H1 (cell line): ENCODE results near the gene SCAI.

Experiments used
- ASH2L ChIP-seq: fragments of 200-600, 300-600 bp; sonication (generic); IDR thresholded peaks from one replicate; pipeline ENCODE4 v1.7.1; 2017; ENCODE audit warnings: low read length
- BCL11A ChIP-seq, 2 experiments: IDR thresholded peaks; one replicate each; pipeline ENCODE4 v1.6.1; 2011; ENCODE audit warnings: low read depth in 2 of 2, low read length in 2 of 2, mild to moderate bottlenecking in 2 of 2
- BRCA1 ChIP-seq: IDR thresholded peaks from 2 replicates; pipeline ENCODE4 v1.6.1; 2012; ENCODE audit warnings: low read depth, low read length, improper control_type of control experiment
- GABPA ChIP-seq: IDR thresholded peaks from 2 replicates; pipeline ENCODE4 v1.6.1; 2011; ENCODE audit warnings: mild to moderate bottlenecking, low read length, moderate library complexity, borderline replicate concordance; ENCODE audit not compliant: insufficient read depth
- MAFK ChIP-seq: IDR thresholded peaks from 2 replicates; pipeline ENCODE4 v1.6.1; 2012; ENCODE audit warnings: low read depth, mild to moderate bottlenecking, improper control_type of control experiment, low read length
- NRF1 ChIP-seq: IDR thresholded peaks from 2 replicates; pipeline ENCODE4 v1.6.1; 2011; ENCODE audit warnings: mild to moderate bottlenecking, low read depth, low read length, improper control_type of control experiment
- POLR2A ChIP-seq, 2 experiments: IDR thresholded peaks; 1 replicate in 1 of 2; 2 replicates in 1 of 2; pipeline ENCODE4 v1.6.1; 2011; ENCODE audit warnings: low read depth in 2 of 2, low read length in 2 of 2, mild to moderate bottlenecking in 2 of 2; ENCODE audit errors: control extremely low read depth in 1 of 2
- RAD21 ChIP-seq, 2 experiments: IDR thresholded peaks in 1 of 2; conservative IDR thresholded peaks in 1 of 2; 2 replicates each; pipeline ENCODE4 v1.6.1; 2011; ENCODE audit warnings: low read depth in 2 of 2, low read length in 2 of 2, improper control_type of control experiment in 1 of 2, inconsistent platforms in 1 of 2, mild to moderate bottlenecking in 1 of 2, moderate library complexity in 1 of 2
- RFX5 ChIP-seq: IDR thresholded peaks from 2 replicates; pipeline ENCODE4 v1.6.1; 2011; ENCODE audit warnings: low read depth, low read length, improper control_type of control experiment, borderline replicate concordance
- TCF12 ChIP-seq: IDR thresholded peaks from 2 replicates; pipeline ENCODE4 v1.6.1; 2011; ENCODE audit warnings: low read depth, mild to moderate bottlenecking, low read length
- YY1 ChIP-seq: IDR thresholded peaks from 2 replicates; pipeline ENCODE4 v1.6.1; 2011; ENCODE audit warnings: low read depth, mild to moderate bottlenecking, low read length
- TF ChIP-seq, protein P1 (sequence below), 3 experiments: IDR thresholded peaks; 1 replicate in 2 of 3; 2 replicates in 1 of 3; pipeline versions ENCODE4 v1.5.1 to v1.6.1; 2011; ENCODE audit warnings: low read length in 3 of 3, mild to moderate bottlenecking in 3 of 3, inconsistent platforms in 2 of 3, low read depth in 1 of 3, moderate library complexity in 1 of 3; ENCODE audit not compliant: insufficient read depth in 1 of 3; ENCODE audit errors: control extremely low read depth in 1 of 3
- TF ChIP-seq, protein P2 (sequence below): IDR thresholded peaks from 2 replicates; pipeline ENCODE4 v1.6.1; 2011; ENCODE audit warnings: low read depth, mild to moderate bottlenecking, low read length; ENCODE audit not compliant: insufficient read depth

DNA sequence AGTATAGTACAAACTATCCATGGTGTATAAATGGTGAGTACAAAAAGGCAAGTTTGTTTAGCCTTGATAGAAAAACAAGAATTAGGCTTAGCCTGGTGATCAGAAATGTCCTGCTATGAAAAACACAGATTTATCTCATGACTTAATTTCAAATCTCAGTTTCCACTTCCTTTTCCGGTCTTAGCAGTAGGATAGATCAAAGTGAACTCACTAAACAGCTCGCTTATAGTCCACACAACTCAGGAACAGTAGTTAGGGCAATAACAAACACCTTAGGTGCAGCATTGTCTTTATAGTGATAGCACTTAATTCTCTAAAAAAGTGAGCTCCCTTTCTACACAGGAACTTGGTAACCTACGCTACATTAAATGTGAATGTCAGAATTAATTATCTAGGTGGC, 213.9 kb downstream of the SCAI start:
- TF ChIP-seq POLR2A (IDR thresholded peaks at IDR 0.05; ENCODE audit: control extremely low read depth in 1 of 2, low read depth in 2 of 2, low read length in 2 of 2) (no peak), ASH2L (no peak), BCL11A (IDR thresholded peaks at IDR 0.05; ENCODE audit: low read depth in 2 of 2, low read length in 2 of 2) (no peak), RAD21 (IDR thresholded peaks at IDR 0.05 in 1 of 2, conservative IDR thresholded peaks at IDR 0.05 in 1 of 2; ENCODE audit: low read depth in 2 of 2, low read length in 2 of 2) (no peak), RFX5 (no peak), NRF1 (no peak), TCF12 (no peak), MAFK (no peak), YY1 (no peak), BRCA1 (no peak), GABPA (no peak)
- TF ChIP-seq, protein P1, sequence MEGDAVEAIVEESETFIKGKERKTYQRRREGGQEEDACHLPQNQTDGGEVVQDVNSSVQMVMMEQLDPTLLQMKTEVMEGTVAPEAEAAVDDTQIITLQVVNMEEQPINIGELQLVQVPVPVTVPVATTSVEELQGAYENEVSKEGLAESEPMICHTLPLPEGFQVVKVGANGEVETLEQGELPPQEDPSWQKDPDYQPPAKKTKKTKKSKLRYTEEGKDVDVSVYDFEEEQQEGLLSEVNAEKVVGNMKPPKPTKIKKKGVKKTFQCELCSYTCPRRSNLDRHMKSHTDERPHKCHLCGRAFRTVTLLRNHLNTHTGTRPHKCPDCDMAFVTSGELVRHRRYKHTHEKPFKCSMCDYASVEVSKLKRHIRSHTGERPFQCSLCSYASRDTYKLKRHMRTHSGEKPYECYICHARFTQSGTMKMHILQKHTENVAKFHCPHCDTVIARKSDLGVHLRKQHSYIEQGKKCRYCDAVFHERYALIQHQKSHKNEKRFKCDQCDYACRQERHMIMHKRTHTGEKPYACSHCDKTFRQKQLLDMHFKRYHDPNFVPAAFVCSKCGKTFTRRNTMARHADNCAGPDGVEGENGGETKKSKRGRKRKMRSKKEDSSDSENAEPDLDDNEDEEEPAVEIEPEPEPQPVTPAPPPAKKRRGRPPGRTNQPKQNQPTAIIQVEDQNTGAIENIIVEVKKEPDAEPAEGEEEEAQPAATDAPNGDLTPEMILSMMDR (IDR thresholded peaks at IDR 0.05; ENCODE audit: control extremely low read depth in 1 of 3, insufficient read depth in 1 of 3, low read depth in 1 of 3, low read length in 3 of 3) = no peak
- TF ChIP-seq, protein P2, sequence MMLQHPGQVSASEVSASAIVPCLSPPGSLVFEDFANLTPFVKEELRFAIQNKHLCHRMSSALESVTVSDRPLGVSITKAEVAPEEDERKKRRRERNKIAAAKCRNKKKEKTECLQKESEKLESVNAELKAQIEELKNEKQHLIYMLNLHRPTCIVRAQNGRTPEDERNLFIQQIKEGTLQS = no peak
